HTERT RPE-1 (cell line): Measurements from ENCODE around the gene SLC44A1.

Source experiments
- in situ Hi-C: fragments of 300-500 bp; cut with MboI; formaldehyde crosslinking; loops from 4 replicates; pipeline ENCODE4 v1.14.3; 2020; ENCODE audit warnings: low sequenced_read_pairs

SLC44A1 gene

DNA sequence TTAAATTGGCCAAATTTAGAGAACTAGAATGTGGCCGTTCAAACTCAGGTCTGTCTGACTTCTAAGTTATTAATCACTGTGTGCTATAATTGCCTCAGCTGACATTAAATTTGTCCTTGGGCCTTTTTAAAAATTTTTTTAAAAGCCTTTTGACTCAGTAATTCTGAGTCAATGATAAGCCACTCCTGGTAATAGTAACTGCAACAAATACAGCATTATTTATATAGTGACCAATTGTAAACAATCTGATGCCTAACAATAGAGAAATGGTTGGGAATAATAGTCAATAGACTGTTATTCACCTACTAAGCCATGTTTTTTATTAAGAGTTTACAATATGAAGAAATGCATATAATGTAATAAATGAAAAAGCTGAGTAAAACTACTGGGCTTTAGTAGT lies 132.4 kb downstream of the SLC44A1 start:
- in situ Hi-C loops: no loop called here

GRCh38 chr9:105385381-105385985 lies 141.0 kb downstream of the SLC44A1 start:
- in situ Hi-C loops: no loop called here

DNA sequence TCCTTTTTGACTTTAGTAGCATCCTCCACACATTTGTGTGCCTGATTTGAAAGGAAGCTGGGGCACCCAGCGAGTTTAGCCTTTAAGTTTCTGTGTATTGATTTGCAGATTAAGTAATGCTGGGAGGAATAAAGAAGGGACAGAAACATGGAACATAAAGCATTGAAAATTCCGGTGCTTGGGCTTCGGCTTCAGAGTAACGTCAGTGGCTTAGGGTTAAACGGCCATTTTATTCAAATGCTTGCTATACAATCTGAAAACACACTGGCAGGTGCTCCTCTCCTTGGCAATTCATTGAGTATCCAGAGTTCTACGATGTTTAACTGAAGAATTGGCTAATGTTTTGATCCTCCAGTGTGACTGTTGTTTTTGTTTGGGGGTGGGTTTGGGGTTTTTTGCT lies 145.3 kb downstream of the SLC44A1 start:
- in situ Hi-C loops: no loop called here

- in situ Hi-C loops: no loop called here
Observed at GRCh38 chr9:105390871-105391270, 146.4 kb downstream of the SLC44A1 start.

- in situ Hi-C loops: no loop called here
Observed at GRCh38 chr9:105391288-105391687, 146.8 kb downstream of the SLC44A1 start.

GRCh38 chr9:105392531-105392930 lies 148.1 kb downstream of the SLC44A1 start:
- in situ Hi-C loops: no loop called here

DNA sequence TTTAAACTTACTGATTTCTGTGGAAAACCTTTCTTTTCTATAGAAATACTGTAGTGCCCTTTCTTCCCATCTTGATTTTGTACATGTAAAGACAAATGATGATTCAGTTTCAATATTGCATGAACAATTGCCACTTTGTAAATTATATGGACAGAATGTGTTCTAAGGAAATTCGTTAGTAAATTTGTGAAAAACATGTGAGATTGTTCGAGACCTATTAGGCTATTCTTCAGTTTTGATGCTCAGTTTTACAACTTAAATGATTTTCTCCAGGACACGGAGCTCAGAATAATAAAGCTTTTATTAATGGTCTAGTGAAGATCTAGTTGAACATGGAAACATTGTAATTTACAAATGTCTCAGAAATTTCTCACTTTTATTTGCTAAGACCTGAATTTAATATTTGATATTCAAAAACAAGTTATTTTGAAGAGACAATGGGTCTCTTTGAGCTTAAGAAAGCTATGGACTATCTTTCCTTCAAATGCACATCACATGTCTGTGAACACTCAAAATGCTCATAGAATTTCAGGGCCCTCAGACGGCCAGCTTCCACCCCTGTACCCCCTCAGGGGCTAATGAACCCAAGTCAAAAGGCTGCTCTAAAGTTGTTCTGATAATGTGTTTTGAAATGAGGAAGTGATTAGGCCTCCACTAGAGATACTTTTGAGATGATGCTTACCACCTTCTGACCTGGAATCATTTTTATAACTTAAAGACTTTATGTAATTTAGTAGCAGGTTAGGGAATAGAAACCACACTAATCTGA lies 149.3 kb downstream of the SLC44A1 start:
- in situ Hi-C loops: no loop called here

GRCh38 chr9:105396441-105396840 lies 152.0 kb downstream of the SLC44A1 start:
- in situ Hi-C loops: no loop called here

DNA sequence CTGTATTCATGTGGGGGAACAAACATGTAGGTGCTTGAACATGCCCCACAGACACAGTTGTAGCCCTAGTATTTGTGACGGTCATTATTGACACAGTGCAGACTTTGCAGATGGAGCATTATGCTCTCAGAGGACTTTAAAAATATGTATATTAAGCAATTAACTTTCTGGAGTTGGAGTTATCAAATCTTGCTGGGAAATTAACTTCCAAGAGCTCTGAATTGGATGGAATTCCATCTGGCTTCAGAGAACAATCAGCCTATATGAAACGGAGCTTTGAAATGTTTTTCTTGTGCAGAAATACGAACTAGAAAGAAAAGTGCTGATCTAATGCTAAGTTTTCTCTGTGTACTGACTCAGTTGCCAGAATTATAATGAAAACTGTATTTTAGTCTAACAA lies 152.4 kb downstream of the SLC44A1 start:
- in situ Hi-C loops: no loop called here

DNA sequence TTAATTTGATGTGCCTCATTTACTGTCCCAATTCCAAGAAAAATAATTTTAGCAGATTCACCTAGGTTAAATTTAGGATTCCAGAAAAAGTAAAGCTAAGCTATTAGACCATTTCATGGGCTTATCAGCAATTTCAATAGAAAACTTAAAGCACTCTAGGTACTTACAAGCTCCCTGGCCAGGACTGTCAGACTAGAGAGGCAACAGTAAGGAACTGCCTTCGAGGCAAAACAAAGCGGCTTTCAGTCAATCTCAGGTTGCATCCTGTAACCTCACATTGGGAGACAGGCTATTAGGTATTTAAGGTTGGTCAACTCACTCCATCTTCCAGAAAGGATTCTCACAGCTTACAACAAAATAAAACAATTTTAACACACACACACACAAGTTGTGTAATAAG lies 154.7 kb downstream of the SLC44A1 start:
- in situ Hi-C loops: no loop called here

GRCh38 chr9:105401651-105402050 lies 157.2 kb downstream of the SLC44A1 start:
- in situ Hi-C loops: loop anchor here (25.0 kb wide), 1 partner anchor 239 kb away; no protein-coding TSS in a partner anchor

- in situ Hi-C loops: loop anchor here (25.0 kb wide), 1 partner anchor 241 kb away; no protein-coding TSS in a partner anchor
Observed at GRCh38 chr9:105403552-105404248, 159.2 kb downstream of the SLC44A1 start.

DNA sequence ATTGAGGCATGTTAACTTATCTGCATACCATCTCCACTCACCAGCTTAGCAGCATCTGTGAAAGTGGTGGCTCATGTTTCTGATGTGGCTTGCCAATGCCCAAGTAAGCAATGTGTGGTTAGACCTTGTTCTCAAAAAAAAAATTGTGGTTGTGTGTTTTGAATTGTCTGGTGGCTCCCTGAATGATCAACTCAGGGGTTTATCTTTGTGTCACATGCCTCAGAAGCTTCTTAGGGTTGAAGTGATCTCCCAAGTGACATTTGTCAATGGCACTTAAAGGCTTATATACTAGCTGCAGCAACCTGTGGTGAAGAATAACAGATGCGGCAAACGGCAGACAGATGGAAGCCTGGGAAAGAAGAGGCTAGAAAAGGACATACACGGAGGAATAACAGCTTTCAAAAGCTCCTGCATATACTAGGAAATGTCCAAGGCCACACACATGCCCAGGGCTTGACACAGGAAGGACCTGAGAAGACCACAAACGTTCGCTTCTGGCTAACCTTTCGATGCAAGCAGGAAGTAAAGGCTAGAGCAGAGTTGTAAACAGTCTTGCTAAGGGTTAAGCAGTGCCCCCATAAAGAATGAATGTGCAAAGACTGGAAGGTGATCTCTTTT lies 161.2 kb downstream of the SLC44A1 start:
- in situ Hi-C loops: loop anchor here (25.0 kb wide), 1 partner anchor 243 kb away; no protein-coding TSS in a partner anchor

GRCh38 chr9:105406369-105406768 lies 161.9 kb downstream of the SLC44A1 start:
- in situ Hi-C loops: loop anchor here (25.0 kb wide), 1 partner anchor 244 kb away; no protein-coding TSS in a partner anchor

DNA sequence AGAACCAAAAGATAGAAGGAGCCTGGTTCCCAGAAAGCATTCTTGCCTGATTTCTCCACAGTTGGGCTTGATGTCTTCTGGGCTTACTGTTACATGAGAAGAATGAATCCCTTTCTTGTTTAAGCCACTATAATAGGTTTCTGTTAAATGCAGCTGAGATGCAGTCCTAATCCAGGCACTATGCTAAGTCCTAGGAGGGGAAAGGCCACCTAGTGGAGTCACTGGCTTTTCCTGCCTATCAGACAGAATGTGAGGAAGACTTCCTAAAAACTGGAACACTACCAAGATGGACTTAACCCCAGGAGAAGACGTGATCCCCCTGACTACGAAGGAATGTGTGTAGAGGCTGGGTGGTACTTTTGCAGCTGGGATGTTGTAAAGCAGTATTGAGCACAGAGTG lies 169.1 kb downstream of the SLC44A1 start:
- in situ Hi-C loops: loop anchor here (25.0 kb wide), 1 partner anchor 251 kb away; no protein-coding TSS in a partner anchor

GRCh38 chr9:105414947-105415661 lies 170.7 kb downstream of the SLC44A1 start:
- in situ Hi-C loops: loop anchor here (25.0 kb wide), 1 partner anchor 253 kb away; no protein-coding TSS in a partner anchor

GRCh38 chr9:105415662-105415980 lies 171.2 kb downstream of the SLC44A1 start:
- in situ Hi-C loops: loop anchor here (25.0 kb wide), 1 partner anchor 253 kb away; no protein-coding TSS in a partner anchor

DNA sequence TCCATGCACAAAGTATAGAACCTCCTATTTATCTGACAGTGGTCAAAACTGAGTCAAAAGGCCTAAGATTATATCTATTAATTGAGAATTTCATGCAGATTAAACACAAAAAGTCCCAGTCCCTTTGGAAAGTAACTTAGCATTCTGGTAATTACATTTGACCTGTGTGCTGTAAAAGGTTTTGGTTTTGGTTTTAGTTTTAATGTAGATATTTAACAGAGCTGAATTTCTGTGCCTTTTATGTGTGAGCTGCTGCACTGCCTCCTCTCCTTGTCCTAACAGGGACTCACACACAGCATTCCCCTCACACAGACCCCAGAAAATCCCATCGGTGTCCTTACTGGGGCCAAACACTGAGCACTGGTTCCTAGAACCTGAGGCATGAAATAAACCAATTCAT lies 172.4 kb downstream of the SLC44A1 start:
- in situ Hi-C loops: loop anchor here (25.0 kb wide), 1 partner anchor 255 kb away; no protein-coding TSS in a partner anchor

DNA sequence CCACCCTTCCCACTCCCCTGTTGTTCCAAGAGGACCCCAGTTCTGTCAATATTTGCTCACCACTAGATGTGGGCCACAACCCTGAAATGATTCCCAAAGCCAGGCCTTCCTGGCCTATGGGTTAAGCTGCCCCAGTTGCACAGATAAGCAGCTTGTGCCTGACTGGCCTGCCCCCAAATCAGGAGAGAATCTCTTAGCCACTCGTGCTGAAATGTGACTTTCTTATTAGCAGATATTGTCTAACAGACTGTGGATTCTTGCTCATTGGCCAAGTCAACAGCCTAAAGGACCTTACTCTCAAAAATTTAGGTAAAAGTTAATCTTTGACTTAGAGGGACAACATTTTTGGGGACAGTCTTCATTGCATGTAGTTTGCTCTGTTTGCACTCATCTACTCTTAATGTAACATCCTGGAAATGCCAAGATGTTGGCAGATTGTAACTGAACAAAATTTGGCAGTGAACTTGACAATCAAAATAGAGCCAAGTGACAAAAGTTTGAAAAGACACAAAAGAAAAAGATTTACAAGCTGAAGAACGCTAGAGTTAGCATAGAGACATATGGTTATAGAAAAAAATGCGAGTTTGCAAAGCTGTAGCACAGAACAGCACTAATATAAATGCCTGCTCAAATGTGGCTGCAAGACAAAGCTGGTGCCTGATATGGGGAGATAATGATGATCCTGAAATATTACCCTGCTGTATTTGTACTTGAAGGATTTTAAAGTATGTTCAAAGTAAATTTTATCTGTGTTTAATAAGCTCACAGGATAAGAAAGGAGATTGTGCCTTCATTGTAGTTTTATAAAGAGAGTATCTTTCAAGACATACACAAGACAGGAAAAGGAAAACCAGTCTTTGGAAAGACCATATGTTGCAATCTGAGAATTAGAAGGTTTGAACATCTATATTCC lies 174.4 kb downstream of the SLC44A1 start:
- in situ Hi-C loops: loop anchor here (25.0 kb wide), 1 partner anchor 257 kb away; no protein-coding TSS in a partner anchor
